NB4 (cell line): Measurements from ENCODE around the gene TTC13.
A peak's percentile ranks its signal among the peaks of the same experiment; 100 is the strongest.

Experiments used
- DNase-seq: peaks from one replicate; pipeline ENCODE4 v3.0.0; 2010; ENCODE audit warnings: low read depth
- H3K4me3 ChIP-seq: one replicate; pipeline ENCODE4 v1.5.1; 2011; ENCODE audit warnings: mild to moderate bottlenecking, low read depth, low read length, moderate library complexity
- CTCF ChIP-seq: IDR thresholded peaks from one replicate; pipeline ENCODE4 v1.5.1; 2012; ENCODE audit warnings: low read depth, low read length
- MAX ChIP-seq: IDR thresholded peaks from 2 replicates; pipeline ENCODE4 v1.6.1; 2011; ENCODE audit warnings: low read depth, low read length
- MYC ChIP-seq: IDR thresholded peaks from 2 replicates; pipeline ENCODE4 v1.6.1; 2011; ENCODE audit warnings: low read depth, low read length
- POLR2A ChIP-seq: IDR thresholded peaks from 2 replicates; pipeline ENCODE4 v1.6.1; 2011; ENCODE audit warnings: mild to moderate bottlenecking; ENCODE audit not compliant: insufficient read length; ENCODE audit errors: extremely low read depth

Gene TTC13

GRCh38 chr1:230983811-230984210, 5.2 kb upstream of the TTC13 start:
- no peak for DNase-seq
- TF ChIP-seq POLR2A (no peak), CTCF (no peak), MAX (no peak), MYC (no peak)
- no peak overlapping the region for H3K4me3 ChIP-seq

- H3K4me3 ChIP-seq, result no peak overlapping the region
- DNase-seq, result no peak
- no peak for TF ChIP-seq CTCF
- TF ChIP-seq MAX, result no peak
- TF ChIP-seq MYC, result no peak
- TF ChIP-seq POLR2A, result no peak
Observed at GRCh38 chr1:230982696-230983095, 4.0 kb upstream of the TTC13 start.

GRCh38 chr1:230979952-230980351, 1.3 kb upstream of the TTC13 start:
- TF ChIP-seq MAX, result no peak
- TF ChIP-seq MYC, result no peak
- peak; percentile 12 for DNase-seq
- H3K4me3 ChIP-seq, result peak overlapping the region; percentile 86

- H3K4me3 ChIP-seq, result peak overlapping the region; percentile 86
- TF ChIP-seq MYC, result no peak
- TF ChIP-seq CTCF, result no peak
- TF ChIP-seq POLR2A, result no peak
- TF ChIP-seq MAX, result no peak
- DNase-seq, result no peak
Observed at GRCh38 chr1:230979389-230979716, 692 bp upstream of the TTC13 start.

- peak overlapping the region; percentile 74 for H3K4me3 ChIP-seq
- peak; percentile 50 for DNase-seq
- TF ChIP-seq POLR2A (no peak), MYC (no peak), CTCF (no peak), MAX (no peak)
Observed at GRCh38 chr1:230977761-230978490, 735 bp downstream of the TTC13 start.

- TF ChIP-seq POLR2A (no peak), CTCF (no peak), MAX (no peak), MYC (no peak; the same call in 1 of the 2 replicates)
- H3K4me3 ChIP-seq, result peak overlapping the region; percentile 74
- peak; percentile 3 for DNase-seq
Observed at GRCh38 chr1:230976825-230977747, 1.6 kb downstream of the TTC13 start.
